ENCODE data around the gene RDH5. TPM values are rescaled to one million over a fixed set of nuclear protein-coding genes. Genes with fewer than 3 reads are reported as not detected.

Gene RDH5
- total RNA-seq, 1 donor from 2014 or later: 6.0 TPM

- ATAC-seq (no peak), DNase-seq (no peak)
- TF ChIP-seq CTCF (IDR thresholded peaks at IDR 0.05): no peak
Measured at GRCh38 chr12:55726971-55727370, 6.8 kb downstream of the RDH5 start.

GRCh38 chr12:55727643-55728185, 7.5 kb downstream of the RDH5 start:
- peak overlapping the region; percentile 97 for H3K27ac ChIP-seq
- peak; percentile 28 for ATAC-seq
- H3K4me3 ChIP-seq: peak overlapping the region; percentile 74
- DNase-seq: peak; percentile 91
- intact Hi-C loops (cut with DNase I): no loop called here
- H3K36me3 ChIP-seq: peaks cover 47% of the 10 kb centered on the region
- no peak for TF ChIP-seq CTCF (IDR thresholded peaks at IDR 0.05)
- H3K27me3 ChIP-seq: no peaks in the 10 kb centered on the region
- no peaks in the 10 kb centered on the region for H3K9me3 ChIP-seq
- H3K4me1 ChIP-seq: peaks cover 44% of the 10 kb centered on the region

More at GRCh38 chr12:55726971-55727370, 6.8 kb downstream of the RDH5 start:
- H3K36me3 ChIP-seq: peaks cover 51% of the 10 kb centered on the region
- peak overlapping the region; percentile 74 for H3K4me3 ChIP-seq
- no peaks in the 10 kb centered on the region for H3K27me3 ChIP-seq
- intact Hi-C loops (cut with DNase I): no loop called here
- peaks cover 44% of the 10 kb centered on the region for H3K4me1 ChIP-seq
- H3K27ac ChIP-seq: peak overlapping the region; percentile 97
- no peaks in the 10 kb centered on the region for H3K9me3 ChIP-seq

GRCh38 chr12:55728186-55728938, 8.2 kb downstream of the RDH5 start:
- Histone ChIP-seq H3K27ac (peak overlapping the region; percentile 97), H3K36me3 (peaks cover 41% of the 10 kb centered on the region), H3K4me3 (peak overlapping the region; percentile 74), H3K4me1 (peaks cover 44% of the 10 kb centered on the region), H3K27me3 (no peaks in the 10 kb centered on the region), H3K9me3 (no peaks in the 10 kb centered on the region)
- DNase-seq (peak; percentile 93), ATAC-seq (peak; percentile 60)
- TF ChIP-seq CTCF (IDR thresholded peaks at IDR 0.05): no peak
- intact Hi-C loops (cut with DNase I): no loop called here

GRCh38 chr12:55728939-55729818, 9.0 kb downstream of the RDH5 start, which contains the start of gene CD63:
CD63 (minus strand) TSS chr12:55729009; CDS start chr12:55728341, 668 bp downstream.
- H3K4me1 ChIP-seq: peaks cover 44% of the 10 kb centered on the region
- peak within 1 kb of the TSS; percentile 74 for H3K4me3 ChIP-seq

More at GRCh38 chr12:55728939-55729818, 9.0 kb downstream of the RDH5 start, which contains the start of gene CD63:
- no peaks in the 10 kb centered on the region for H3K27me3 ChIP-seq
- peak; percentile 86 for ATAC-seq
- H3K27ac ChIP-seq: peak within 1 kb of the TSS; percentile 97
- peak; percentile 96 for DNase-seq
- intact Hi-C loops (cut with DNase I): no loop called here
- no peaks in the 10 kb centered on the region for H3K9me3 ChIP-seq
- TF ChIP-seq CTCF (IDR thresholded peaks at IDR 0.05): no peak
- H3K36me3 ChIP-seq: peaks cover 32% of the 10 kb centered on the region

Measured in upper lobe of right lung (tissue), 1 donor.